ENCODE data around the gene FLAD1.

DNA sequence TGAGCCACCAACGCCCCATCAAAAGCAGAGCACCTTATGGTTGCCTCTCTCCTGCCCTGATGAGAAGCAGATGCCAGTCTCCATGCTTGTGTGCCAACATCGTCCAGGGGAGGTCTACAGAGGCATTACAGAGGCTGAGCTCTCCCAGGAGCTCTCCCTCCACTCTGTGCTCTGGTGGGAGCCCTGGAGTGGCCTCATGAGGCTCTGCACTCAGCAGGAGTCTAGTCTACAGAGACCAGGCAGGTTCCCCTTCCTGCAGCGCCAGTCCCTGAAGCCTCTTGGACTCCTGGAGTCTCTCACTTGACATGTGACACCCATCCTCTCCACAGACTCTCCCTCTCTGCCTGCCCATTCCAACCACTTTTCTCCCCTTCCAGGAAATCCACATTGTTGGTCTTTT, 53.9 kb downstream of the FLAD1 start:
- TF ChIP-seq, protein P1, sequence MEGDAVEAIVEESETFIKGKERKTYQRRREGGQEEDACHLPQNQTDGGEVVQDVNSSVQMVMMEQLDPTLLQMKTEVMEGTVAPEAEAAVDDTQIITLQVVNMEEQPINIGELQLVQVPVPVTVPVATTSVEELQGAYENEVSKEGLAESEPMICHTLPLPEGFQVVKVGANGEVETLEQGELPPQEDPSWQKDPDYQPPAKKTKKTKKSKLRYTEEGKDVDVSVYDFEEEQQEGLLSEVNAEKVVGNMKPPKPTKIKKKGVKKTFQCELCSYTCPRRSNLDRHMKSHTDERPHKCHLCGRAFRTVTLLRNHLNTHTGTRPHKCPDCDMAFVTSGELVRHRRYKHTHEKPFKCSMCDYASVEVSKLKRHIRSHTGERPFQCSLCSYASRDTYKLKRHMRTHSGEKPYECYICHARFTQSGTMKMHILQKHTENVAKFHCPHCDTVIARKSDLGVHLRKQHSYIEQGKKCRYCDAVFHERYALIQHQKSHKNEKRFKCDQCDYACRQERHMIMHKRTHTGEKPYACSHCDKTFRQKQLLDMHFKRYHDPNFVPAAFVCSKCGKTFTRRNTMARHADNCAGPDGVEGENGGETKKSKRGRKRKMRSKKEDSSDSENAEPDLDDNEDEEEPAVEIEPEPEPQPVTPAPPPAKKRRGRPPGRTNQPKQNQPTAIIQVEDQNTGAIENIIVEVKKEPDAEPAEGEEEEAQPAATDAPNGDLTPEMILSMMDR (IDR thresholded peaks at IDR 0.05): no peak
- no peak for TF ChIP-seq POLR2A (IDR thresholded peaks at IDR 0.05)
- TF ChIP-seq POLR2AphosphoS5 (IDR thresholded peaks at IDR 0.05): no peak
- no peak for TF ChIP-seq EP300 (IDR thresholded peaks at IDR 0.05)

All from gastroesophageal sphincter (tissue), 3 donors.